Panc1 (cell line): Measurements from ENCODE around the gene RCL1. TPM values are rescaled to one million over a fixed set of nuclear protein-coding genes. Genes with fewer than 3 reads are reported as not detected.

Experiments used
- ATAC-seq: fragments of 200-7000 bp; cut with Tn5 transposase; 2 replicates; pipeline ENCODE4 v1.9.1; 2020; ENCODE audit warnings: mild to moderate bottlenecking, moderate library complexity
- BruUV-seq: library from RNA; stranded (reverse); fragments of 400-500 nt; replicated peaks from 2 replicates; lab custom pipeline; 2021; lab: Mats Ljungman, UMichigan
- CTCF ChIA-PET: fragments of 300-600 bp; sonication (Branson Sonifier 250); formaldehyde crosslinking; loops from one replicate; lab custom pipeline; 2022; ENCODE audit warnings: antibody characterized with exemption; lab: Charles Lee
- POLR2A ChIA-PET: fragments of 300-600 bp; sonication (Branson Sonifier 250); formaldehyde crosslinking; loops from one replicate; lab custom pipeline; 2022; ENCODE audit warnings: antibody characterized with exemption; lab: Charles Lee
- DNase-seq: peaks from one replicate; pipeline ENCODE4 v3.0.0-alpha.2; 2010; ENCODE audit warnings: low read depth, low spot score
- H3K27ac ChIP-seq: 2 replicates; pipeline ENCODE4 v1.5.1; 2011; ENCODE audit warnings: mild to moderate bottlenecking, low read length, inconsistent platforms
- H3K27me3 ChIP-seq: fragments of 200-500 bp; sonication (Bioruptor generic); 2 replicates; pipeline ENCODE4 v1.6.0; 2014; ENCODE audit warnings: low read length, inconsistent platforms; ENCODE audit not compliant: control insufficient read depth, insufficient read depth
- H3K36me3 ChIP-seq: fragments of 200-500 bp; sonication (Bioruptor generic); 2 replicates; pipeline ENCODE4 v1.5.1; 2014; ENCODE audit warnings: inconsistent platforms, mild to moderate bottlenecking, low read length, moderate library complexity; ENCODE audit not compliant: control insufficient read depth, insufficient read depth
- H3K4me1 ChIP-seq: 2 replicates; pipeline ENCODE4 v1.5.1; 2011; ENCODE audit warnings: inconsistent platforms, mild to moderate bottlenecking, low read length, moderate library complexity; ENCODE audit not compliant: control insufficient read depth, insufficient read depth
- H3K4me3 ChIP-seq, 2 experiments: 2 replicates each; pipeline ENCODE4 v1.5.1; 2011 to 2012; ENCODE audit warnings: low read depth in 2 of 2, low read length in 2 of 2, mild to moderate bottlenecking in 2 of 2, inconsistent platforms in 1 of 2, moderate library complexity in 1 of 2
- H3K9me3 ChIP-seq: fragments of 200-500 bp; sonication (Bioruptor generic); 2 replicates; pipeline ENCODE4 v1.5.1; 2014; ENCODE audit warnings: low read depth, mild to moderate bottlenecking, inconsistent platforms, low read length, moderate library complexity; ENCODE audit not compliant: control insufficient read depth, insufficient read depth
- POLR2AphosphoS5 ChIP-seq: IDR thresholded peaks from 2 replicates; pipeline ENCODE4 v1.6.1; 2012; ENCODE audit warnings: mild to moderate bottlenecking, low read depth, low read length, moderate library complexity
- SIN3A ChIP-seq: IDR thresholded peaks from 2 replicates; pipeline ENCODE4 v1.6.1; 2012; ENCODE audit warnings: low read depth, mild to moderate bottlenecking, low read length, moderate library complexity, borderline replicate concordance; ENCODE audit not compliant: insufficient read depth
- TCF7L2 ChIP-seq: IDR thresholded peaks from 2 replicates; pipeline ENCODE4 v1.6.1; 2011; ENCODE audit warnings: mild to moderate bottlenecking, low read depth, low read length, inconsistent platforms
- in situ Hi-C: cut with HindIII; loops from 2 replicates; pipeline ENCODE4 v1.10.0; 2016; ENCODE audit warnings: low sequenced_read_pairs, low pct_unique_long_range_greater_than_20kb
- intact Hi-C: fragments of 100-400 bp; cut with micrococcal nuclease; formaldehyde crosslinking; loops from one replicate; pipeline ENCODE4 v1.10.0; 2022; ENCODE audit not compliant: unreplicated experiment
- total RNA-seq: library from RNA; stranded (reverse); gene quantifications from one replicate; pipeline ENCODE4 v1.2.1, GENCODE V29; 2021; ENCODE audit not compliant: unreplicated experiment
- TF ChIP-seq, protein P1 (sequence below): fragments of 450-650 bp; IDR thresholded peaks from 2 replicates; pipeline ENCODE4 v1.5.1; 2017; ENCODE audit warnings: mild to moderate bottlenecking
- TF ChIP-seq, protein P2 (sequence below), 2 experiments: IDR thresholded peaks; 2 replicates each; pipeline ENCODE4 v1.6.1; 2011 to 2012; ENCODE audit warnings: low read depth in 2 of 2, control low read depth in 1 of 2, low read length in 1 of 2, mild to moderate bottlenecking in 1 of 2, moderate library complexity in 1 of 2; ENCODE audit not compliant: insufficient read depth in 1 of 2

RCL1 gene
- total RNA-seq, 1 experiment from 2014 or later: 11.2 TPM

DNA sequence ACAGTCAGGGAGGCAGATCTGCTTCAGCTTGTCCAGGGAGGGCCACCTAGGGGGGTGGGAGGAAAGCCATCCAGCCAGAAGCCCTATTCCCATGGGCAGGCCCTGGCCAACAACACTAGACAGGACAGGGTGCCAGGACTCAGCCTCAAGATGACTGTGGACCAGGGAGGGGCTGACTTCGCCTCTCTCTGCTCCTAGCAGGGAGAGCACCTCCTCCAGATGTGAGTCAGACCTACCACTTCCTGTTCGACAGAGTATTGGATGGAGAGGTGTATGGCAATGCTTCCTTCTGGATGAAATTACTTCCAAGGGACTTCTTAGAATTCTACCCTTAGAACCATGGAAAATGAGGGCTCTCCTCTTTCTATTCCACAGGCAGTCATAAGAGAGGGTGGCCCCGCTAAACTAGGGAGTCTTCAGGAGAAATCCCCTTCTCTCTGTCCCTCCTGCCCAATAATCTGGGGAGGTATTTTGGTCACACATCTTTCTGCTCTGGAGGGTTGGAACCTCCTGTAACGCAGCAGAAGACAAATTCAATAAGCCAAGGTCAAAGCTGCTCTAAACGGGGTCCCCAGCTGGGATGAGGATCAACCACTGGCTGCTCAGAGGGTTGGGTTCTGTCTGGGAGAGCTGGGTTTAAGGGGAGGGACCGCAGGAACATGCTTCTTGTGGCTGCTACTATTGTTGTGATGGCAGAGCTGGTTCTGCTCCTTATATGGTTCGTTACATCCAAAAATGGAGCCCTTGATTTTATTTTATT is 23.2 kb upstream of the RCL1 start:
- TF ChIP-seq, protein P1, sequence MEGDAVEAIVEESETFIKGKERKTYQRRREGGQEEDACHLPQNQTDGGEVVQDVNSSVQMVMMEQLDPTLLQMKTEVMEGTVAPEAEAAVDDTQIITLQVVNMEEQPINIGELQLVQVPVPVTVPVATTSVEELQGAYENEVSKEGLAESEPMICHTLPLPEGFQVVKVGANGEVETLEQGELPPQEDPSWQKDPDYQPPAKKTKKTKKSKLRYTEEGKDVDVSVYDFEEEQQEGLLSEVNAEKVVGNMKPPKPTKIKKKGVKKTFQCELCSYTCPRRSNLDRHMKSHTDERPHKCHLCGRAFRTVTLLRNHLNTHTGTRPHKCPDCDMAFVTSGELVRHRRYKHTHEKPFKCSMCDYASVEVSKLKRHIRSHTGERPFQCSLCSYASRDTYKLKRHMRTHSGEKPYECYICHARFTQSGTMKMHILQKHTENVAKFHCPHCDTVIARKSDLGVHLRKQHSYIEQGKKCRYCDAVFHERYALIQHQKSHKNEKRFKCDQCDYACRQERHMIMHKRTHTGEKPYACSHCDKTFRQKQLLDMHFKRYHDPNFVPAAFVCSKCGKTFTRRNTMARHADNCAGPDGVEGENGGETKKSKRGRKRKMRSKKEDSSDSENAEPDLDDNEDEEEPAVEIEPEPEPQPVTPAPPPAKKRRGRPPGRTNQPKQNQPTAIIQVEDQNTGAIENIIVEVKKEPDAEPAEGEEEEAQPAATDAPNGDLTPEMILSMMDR: no peak
- TF ChIP-seq SIN3A (no peak), POLR2AphosphoS5 (no peak), TCF7L2 (no peak)
- TF ChIP-seq, protein P2, sequence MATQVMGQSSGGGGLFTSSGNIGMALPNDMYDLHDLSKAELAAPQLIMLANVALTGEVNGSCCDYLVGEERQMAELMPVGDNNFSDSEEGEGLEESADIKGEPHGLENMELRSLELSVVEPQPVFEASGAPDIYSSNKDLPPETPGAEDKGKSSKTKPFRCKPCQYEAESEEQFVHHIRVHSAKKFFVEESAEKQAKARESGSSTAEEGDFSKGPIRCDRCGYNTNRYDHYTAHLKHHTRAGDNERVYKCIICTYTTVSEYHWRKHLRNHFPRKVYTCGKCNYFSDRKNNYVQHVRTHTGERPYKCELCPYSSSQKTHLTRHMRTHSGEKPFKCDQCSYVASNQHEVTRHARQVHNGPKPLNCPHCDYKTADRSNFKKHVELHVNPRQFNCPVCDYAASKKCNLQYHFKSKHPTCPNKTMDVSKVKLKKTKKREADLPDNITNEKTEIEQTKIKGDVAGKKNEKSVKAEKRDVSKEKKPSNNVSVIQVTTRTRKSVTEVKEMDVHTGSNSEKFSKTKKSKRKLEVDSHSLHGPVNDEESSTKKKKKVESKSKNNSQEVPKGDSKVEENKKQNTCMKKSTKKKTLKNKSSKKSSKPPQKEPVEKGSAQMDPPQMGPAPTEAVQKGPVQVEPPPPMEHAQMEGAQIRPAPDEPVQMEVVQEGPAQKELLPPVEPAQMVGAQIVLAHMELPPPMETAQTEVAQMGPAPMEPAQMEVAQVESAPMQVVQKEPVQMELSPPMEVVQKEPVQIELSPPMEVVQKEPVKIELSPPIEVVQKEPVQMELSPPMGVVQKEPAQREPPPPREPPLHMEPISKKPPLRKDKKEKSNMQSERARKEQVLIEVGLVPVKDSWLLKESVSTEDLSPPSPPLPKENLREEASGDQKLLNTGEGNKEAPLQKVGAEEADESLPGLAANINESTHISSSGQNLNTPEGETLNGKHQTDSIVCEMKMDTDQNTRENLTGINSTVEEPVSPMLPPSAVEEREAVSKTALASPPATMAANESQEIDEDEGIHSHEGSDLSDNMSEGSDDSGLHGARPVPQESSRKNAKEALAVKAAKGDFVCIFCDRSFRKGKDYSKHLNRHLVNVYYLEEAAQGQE (IDR thresholded peaks at IDR 0.05; ENCODE audit: insufficient read depth in 1 of 2, low read depth in 2 of 2, low read length in 1 of 2): no peak
- BruUV-seq: no TSS peak
- Histone ChIP-seq H3K9me3 (no peaks in the 10 kb centered on the region), H3K27ac (no peak overlapping the region), H3K36me3 (no peaks in the 10 kb centered on the region), H3K4me1 (no peaks in the 10 kb centered on the region), H3K27me3 (no peaks in the 10 kb centered on the region), H3K4me3 (no peak overlapping the region)
- DNase-seq (no peak), ATAC-seq (no peak)
- ChIA-PET POLR2A (no interaction called here), CTCF (no interaction called here)
- intact Hi-C loops (no loop called here), in situ Hi-C loops (no loop called here)

DNA sequence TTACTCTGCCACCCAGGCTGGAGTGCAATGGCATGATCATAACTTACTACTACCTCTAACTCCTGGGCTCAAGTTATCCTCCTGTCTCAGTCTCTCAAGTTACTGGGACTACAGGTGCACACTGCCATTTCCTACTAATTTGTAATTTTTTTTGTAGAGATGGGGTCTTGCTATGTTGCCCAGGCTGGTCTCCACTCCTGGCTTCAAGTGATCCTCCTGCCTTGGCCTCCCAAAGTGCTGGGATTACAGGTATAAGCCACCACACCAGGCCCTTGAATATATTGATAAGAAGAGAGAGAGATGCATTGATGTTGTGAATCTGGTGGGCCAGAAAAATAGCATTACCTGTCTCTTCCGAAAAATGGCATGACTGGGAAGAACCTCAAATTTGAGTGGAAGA is 21.0 kb upstream of the RCL1 start:
- intact Hi-C loops (no loop called here), in situ Hi-C loops (no loop called here)
- ChIA-PET POLR2A (no interaction called here), CTCF (no interaction called here)
- H3K27ac ChIP-seq: no peak overlapping the region
- H3K4me1 ChIP-seq: no peaks in the 10 kb centered on the region
- BruUV-seq: no TSS peak
- H3K36me3 ChIP-seq: no peaks in the 10 kb centered on the region
- no peak for ATAC-seq
- no peak for DNase-seq
- TF ChIP-seq TCF7L2 (no peak), POLR2AphosphoS5 (no peak), SIN3A (no peak)
- no peaks in the 10 kb centered on the region for H3K9me3 ChIP-seq
- H3K4me3 ChIP-seq: no peak overlapping the region
- no peaks in the 10 kb centered on the region for H3K27me3 ChIP-seq

DNA sequence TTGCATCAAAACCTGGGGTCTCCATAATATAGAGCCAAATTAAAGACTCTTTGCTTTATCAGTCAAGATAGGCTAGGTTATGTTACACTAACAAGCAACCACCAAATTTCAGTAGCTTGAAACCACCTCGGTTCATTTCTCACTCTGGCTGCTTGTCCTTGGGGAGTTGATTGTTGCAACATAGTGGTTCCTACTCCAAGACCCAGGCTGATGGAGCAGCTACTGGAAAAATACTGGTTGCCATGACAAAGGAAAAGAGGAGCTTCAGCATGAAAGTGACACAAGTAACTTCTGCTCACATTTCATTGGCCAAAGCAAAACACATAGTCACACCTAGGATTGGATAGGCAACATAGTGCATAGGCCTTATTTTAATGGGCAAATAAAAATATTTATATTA is 18.5 kb upstream of the RCL1 start:
- TF ChIP-seq, protein P1: no peak
- TF ChIP-seq, protein P2 (IDR thresholded peaks at IDR 0.05; ENCODE audit: insufficient read depth in 1 of 2, low read depth in 2 of 2, low read length in 1 of 2): no peak
- TF ChIP-seq POLR2AphosphoS5: no peak
- no peak for TF ChIP-seq SIN3A
- no peak for TF ChIP-seq TCF7L2
- H3K4me3 ChIP-seq: no peak overlapping the region
- DNase-seq (no peak), ATAC-seq (no peak)
- no peaks in the 10 kb centered on the region for H3K27me3 ChIP-seq
- no peaks in the 10 kb centered on the region for H3K36me3 ChIP-seq
- in situ Hi-C loops (no loop called here), intact Hi-C loops (no loop called here)
- ChIA-PET CTCF (no interaction called here), POLR2A (no interaction called here)
- no TSS peak for BruUV-seq
- no peak overlapping the region for H3K27ac ChIP-seq
- H3K9me3 ChIP-seq: no peaks in the 10 kb centered on the region
- no peaks in the 10 kb centered on the region for H3K4me1 ChIP-seq
